Measurements from ENCODE around the gene CCT6A.
"Not testable (repeated sequence)": the region's sequence is repeated elsewhere in the genome, so short reads cannot be mapped to it uniquely, and the experiment has no call there.

Gene CCT6A

GRCh38 chr7:56051053-56051338, 569 bp upstream of the CCT6A start:
- DNase-seq (ENCODE audit: low read depth, low spot score) = no peak

DNA sequence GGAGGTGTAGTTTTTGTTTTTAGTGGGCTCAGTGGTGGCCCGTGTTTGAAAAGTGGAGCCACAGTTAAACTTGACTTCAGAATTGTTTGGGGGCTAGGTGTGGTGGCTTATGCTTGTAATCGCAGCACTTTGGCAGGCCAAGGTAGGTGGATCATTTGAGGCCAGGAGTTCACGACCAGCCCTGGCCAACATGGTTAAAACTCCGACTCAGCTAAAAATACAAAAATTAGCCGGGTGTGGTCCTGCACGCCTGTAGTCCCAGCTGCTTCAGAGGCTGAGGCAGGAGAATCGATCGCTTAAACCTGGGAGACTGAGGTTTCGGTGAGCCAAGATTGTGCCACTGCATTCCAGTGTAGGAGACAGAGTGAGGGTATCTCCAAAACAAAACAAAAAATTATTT, 1.8 kb downstream of the CCT6A start:
- DNase-seq (ENCODE audit: low read depth, low spot score) = no peak

DNA sequence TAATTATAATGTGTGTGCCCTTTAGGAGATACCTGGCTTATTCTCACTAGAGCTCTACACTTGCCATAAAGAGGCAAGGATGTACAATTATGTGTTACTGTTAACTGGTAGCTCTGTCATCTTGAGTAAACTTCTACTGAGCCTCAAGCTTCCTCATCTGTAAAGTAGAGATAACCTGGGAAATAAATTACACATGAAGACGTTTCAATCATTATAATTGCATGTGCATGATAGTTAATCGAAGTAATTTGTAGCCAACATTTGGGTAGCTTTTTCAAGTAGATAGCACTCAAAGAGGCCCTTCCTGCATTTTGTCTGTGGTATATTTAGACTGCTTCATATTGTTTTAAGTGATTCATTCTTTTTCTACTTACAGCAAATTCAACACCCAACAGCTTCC, 2.4 kb downstream of the CCT6A start:
- no peak for DNase-seq (ENCODE audit: low read depth, low spot score)

- DNase-seq (ENCODE audit: low read depth, low spot score) = no peak
Observed at GRCh38 chr7:56062382-56062781, 10.8 kb downstream of the CCT6A start.

DNA sequence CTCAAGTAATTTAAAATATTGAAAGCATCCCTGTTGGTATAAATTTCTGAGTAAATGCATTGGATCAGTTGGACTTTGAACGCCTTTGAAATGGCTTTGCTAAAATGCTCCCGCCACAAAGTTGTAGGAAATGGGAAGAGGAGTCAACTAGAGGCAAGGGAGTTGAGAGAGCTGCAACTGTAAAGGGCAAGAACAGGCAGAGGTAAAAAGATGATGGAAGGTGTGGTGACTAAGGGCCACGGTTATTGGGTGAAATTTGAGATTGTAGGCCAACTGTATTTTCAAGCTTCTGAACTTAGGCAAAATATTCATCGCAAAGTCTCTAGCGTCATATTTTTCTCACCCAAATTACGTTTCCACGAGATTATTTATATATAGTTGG, 11.9 kb downstream of the CCT6A start:
- DNase-seq (ENCODE audit: low read depth, low spot score) = no peak

- peak; percentile 68 for DNase-seq (ENCODE audit: low read depth, low spot score)
Observed at GRCh38 chr7:56063882-56064625, 12.5 kb downstream of the CCT6A start, which contains the start of gene SUMF2. SUMF2 (plus strand) TSS chr7:56064286; CDS start chr7:56064312, 26 bp downstream.

- not testable (repeated sequence) for DNase-seq (ENCODE audit: low read depth, low spot score)
Observed at GRCh38 chr7:56066376-56066775, 14.8 kb downstream of the CCT6A start.

DNA sequence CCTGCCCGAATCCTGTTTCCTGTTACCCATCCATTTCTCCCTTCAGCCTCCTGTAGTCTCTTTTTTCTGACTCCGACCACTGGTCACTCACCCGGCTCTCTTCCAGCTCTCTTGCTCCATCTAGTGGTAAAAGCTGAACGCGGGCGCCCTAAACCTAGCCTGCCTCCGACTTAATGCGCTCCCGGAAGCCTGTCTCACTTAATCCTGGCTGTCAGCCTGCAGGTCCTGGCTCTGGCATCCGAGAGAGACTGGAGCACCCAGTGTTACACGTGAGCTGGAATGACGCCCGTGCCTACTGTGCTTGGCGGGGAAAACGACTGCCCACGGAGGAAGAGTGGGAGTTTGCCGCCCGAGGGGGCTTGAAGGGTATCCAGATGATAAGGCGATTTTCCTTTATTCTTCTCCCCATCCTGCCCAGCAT, 22.8 kb downstream of the CCT6A start:
- peak; percentile 32 for DNase-seq (ENCODE audit: low read depth, low spot score)

DNA sequence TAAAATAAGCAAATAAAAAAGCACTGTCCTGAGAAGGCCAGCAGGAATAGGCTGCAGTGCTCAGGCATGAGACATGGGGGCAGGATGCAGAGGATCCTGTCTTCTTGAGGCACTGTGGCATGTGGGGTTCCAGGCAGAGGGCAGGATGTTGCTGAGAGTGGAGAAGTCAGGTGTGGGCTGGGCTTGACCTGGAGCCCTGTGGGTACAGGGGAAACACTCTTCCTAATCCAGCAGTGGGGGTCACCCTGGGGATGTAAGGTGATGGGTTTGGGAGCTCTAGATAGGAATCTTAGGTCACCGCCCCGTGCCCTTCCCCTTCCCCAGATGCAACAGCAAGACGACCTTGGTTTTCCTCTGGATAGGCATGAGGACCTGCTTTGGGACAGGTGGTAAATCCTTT, 26.1 kb downstream of the CCT6A start:
- DNase-seq (ENCODE audit: low read depth, low spot score) = no peak

DNA sequence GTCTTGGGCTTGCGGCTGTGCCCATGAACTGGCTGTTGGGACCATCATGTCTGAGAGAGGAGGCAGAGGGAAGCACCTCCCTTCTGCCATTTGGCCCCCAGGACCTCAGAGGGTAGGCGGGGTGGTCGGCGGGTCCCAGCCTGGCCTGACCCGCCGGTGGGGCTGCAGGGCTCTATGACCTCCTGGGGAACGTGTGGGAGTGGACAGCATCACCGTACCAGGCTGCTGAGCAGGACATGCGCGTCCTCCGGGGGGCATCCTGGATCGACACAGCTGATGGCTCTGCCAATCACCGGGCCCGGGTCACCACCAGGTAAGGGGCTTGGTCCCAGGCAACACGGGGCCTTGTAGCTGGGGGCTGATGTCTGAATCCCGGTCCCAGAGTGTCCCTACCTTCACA, 26.6 kb downstream of the CCT6A start:
- no peak for DNase-seq (ENCODE audit: low read depth, low spot score)

DNA sequence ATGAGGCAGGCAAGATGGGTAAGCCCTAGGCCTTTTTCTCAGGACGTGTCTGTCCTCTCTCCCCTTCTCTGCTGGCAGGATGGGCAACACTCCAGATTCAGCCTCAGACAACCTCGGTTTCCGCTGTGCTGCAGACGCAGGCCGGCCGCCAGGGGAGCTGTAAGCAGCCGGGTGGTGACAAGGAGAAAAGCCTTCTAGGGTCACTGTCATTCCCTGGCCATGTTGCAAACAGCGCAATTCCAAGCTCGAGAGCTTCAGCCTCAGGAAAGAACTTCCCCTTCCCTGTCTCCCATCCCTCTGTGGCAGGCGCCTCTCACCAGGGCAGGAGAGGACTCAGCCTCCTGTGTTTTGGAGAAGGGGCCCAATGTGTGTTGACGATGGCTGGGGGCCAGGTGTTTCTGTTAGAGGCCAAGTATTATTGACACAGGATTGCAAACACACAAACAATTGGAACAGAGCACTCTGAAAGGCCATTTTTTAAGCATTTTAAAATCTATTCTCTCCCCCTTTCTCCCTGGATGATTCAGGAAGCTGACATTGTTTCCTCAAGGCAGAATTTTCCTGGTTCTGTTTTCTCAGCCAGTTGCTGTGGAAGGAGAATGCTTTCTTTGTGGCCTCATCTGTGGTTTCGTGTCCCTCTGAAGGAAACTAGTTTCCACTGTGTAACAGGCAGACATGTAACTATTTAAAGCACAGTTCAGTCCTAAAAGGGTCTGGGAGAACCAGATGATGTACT, 28.1 kb downstream of the CCT6A start:
- DNase-seq (ENCODE audit: low read depth, low spot score) = no peak

DNA sequence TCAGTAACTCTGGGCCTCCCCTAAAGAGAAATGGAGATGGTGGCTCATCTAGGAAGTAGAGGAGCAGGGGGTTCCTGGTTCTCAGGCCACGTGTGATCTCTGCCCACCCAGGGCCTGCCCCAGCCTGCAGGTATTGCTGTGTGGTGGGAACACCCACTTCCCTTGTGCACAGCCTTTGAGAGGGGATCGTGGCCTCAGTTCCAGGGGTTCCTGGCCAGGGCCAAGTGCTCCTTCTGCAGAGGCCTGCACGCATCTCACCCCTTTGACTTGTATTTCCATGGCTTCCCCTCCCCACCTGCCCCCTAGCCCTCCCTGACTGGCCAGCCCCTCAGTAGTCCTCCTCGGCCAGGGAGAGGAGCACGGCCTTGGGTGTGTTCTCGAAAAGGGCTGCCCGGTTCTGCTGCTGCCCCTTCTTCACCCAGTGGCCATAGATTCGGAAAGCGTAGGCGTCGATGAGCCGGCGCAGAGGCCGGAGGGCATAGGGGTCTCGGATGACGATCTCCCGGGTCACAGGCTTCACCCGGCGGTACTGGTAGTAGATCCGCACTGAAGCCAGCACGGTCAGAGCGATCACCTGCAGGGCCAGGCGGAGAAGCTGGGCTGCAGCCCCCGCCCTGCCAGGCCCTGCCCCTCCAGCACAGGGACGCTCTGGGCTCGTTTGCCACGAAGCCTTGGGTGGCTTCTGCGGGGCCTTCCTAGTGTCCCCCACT, 29.3 kb downstream of the CCT6A start:
- not testable (repeated sequence) for DNase-seq (ENCODE audit: low read depth, low spot score)

DNA sequence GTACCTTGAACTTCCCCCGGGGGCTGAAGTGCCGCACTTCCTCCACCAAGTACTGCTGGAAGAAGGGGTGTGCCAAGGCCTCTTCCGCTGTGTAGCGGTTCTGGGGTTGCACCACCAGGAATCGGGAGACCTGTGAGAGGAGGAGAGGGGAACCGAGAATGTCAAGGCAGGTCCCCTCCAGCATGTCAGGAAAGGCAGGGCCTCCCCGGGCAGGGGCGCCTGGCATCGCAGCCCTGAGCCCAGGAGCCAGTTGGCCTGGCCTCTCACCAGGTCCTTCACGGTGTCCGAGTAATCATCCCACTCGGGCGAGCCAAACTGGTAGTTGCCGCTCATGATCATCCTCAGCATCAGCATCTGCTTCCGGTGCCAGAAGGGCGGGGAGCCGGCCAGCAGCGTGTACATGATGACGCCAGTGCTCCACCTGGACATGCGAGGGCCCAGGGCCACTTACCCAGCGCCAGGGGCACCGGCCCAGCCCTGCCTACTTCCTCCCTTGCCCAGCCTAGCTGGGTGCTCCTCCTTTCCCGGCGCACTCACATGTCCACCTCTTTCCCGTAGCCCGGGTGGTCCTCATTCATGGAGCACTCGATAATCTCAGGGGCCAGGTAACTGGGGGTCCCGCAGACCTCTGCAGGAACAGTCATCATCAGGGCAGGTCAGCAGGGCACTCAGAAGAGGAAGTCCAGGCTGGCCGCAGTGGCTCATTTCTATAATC, 30.2 kb downstream of the CCT6A start:
- DNase-seq (ENCODE audit: low read depth, low spot score) = no peak

- DNase-seq (ENCODE audit: low read depth, low spot score) = no peak
Observed at GRCh38 chr7:56083150-56083785, 31.7 kb downstream of the CCT6A start.

DNA sequence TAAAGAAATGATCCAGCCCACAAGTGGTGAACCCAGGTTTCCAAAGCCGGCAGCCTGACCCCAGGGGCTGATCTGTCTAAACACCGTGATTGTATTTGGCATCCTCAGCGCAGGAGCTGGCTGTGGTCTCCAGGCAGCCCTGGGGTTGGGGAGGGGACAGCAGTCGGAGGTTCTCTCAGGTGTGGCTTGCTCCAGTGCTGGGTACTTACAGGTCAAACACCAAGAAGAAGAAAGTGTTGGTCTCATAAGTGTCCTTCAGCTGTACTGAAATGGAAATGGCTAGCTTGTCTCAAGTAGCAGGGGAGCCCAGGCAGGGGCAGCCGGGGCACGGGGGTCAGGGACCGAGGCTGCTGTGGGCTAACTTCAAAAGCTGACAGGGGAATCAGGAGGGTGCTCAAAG, 35.2 kb downstream of the CCT6A start:
- no peak for DNase-seq (ENCODE audit: low read depth, low spot score)

DNA sequence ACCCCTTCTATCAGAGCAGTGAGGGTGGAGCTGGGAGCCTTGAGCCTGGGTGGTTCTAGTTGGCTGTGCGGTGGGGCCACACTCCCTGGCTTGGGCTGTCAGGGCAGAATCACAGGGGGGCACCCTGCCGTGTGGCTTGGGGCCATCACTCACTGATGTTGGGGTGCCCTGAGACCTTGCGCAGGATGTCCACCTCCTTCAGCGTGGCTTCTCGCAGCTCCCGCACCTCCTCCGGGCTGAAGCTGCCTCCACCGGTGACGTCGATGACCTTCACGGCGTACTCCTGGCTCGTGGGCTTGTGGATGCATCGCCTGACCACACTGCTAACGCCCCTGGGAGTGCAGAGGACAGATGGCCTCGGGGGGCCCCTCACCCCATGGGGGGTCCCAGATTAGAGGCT, 35.9 kb downstream of the CCT6A start:
- no peak for DNase-seq (ENCODE audit: low read depth, low spot score)

GRCh38 chr7:56091591-56091990, 40.0 kb downstream of the CCT6A start:
- no peak for DNase-seq (ENCODE audit: low read depth, low spot score)

- not testable (repeated sequence) for DNase-seq (ENCODE audit: low read depth, low spot score)
Observed at GRCh38 chr7:56092388-56092787, 40.8 kb downstream of the CCT6A start.

DNA sequence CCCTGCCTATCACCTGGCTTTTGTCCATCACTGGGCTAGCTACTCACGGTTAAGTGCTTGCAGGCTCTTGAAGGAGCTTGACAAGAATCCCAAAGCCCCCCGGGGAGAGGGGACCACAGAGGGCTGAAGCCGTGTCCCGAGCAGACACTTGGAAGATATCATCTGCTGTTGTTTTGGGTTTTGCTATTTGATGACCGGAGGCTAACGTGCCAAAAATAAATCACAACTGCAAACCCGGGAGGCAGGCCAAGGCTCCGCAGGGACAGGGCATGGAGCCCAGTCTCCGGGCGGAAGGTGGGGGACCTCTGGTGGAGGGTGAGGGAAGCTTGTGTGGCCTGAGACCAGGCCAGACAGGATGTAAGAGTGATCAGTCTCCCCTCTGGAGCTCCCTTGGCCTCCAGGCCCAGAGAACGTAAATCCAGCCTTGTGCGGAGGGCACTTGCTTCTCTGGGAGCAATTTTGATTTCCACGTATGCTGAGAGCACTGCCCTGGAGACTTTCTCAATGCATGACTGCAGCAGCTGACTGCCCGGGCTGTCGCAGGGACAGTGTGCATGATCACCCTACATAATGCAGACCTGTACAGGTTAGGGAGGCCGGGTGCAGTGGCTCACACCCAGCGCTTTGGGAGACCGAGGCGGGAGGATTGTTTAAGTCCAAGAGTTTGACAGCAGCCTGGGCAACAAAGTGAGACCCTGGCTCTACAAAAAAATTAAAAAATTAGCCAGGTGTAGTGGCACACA, 41.4 kb downstream of the CCT6A start, which contains the start of gene PHKG1:
Gene PHKG1, minus strand, starts transcription at position 164 of the 743 bp plus-strand sequence. CDS start 4,011 bp downstream, outside the sequence.
- no peak for DNase-seq (ENCODE audit: low read depth, low spot score)

DNA sequence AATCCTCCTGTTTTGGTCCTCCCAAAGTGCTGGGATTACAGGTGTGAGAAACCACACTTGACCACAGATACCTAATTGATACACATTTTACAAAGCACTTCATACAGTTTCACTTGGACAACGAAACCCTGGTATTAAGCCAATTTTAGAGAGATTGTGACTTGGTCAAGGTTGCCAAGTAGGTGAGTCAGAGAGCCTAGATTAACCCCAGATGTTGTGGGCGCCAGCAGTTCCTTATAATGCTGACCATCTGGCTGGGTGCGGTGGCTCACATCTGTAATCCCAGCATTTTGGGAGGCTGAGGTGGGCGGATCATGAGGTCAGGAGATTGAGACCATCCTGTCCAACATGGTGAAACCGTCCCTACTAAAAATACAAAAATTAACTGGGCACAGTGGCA, 46.1 kb downstream of the CCT6A start:
- no peak for DNase-seq (ENCODE audit: low read depth, low spot score)
